H1 (cell line): ENCODE measurements around the gene RASAL2. TPM values are rescaled to one million over a fixed set of nuclear protein-coding genes. Genes with fewer than 3 reads are reported as not detected.

Experiments used
- CTCF ChIA-PET: fragments of 300-600 bp; sonication (Branson Sonifier 250); formaldehyde crosslinking; loops from one replicate; lab custom pipeline; 2021; ENCODE audit not compliant: partially characterized antibody; lab: Charles Lee
- POLR2A ChIA-PET: fragments of 300-600 bp; sonication (Branson Sonifier 250); formaldehyde crosslinking; loops from one replicate; lab custom pipeline; 2021; ENCODE audit warnings: inconsistent platforms; ENCODE audit not compliant: partially characterized antibody; lab: Charles Lee
- DNase-seq, 2 experiments: peaks; one replicate each; pipeline versions ENCODE4 v3.0.0 to v3.0.0-alpha.2; 2010 to 2022; ENCODE audit warnings: low spot score in 2 of 2, low read depth in 1 of 2, mixed read lengths in 1 of 2
- FAIRE-seq: peaks from 2 replicates; lab custom pipeline; 2011; peaks lifted over from hg19 to GRCh38; lab: Jason Lieb, UNC
- H2AFZ ChIP-seq: 2 replicates; pipeline ENCODE4 v1.8.1; 2012; ENCODE audit warnings: low read length, inconsistent platforms
- H2AK5ac ChIP-seq: 2 replicates; pipeline ENCODE4 v1.6.1; 2013; ENCODE audit warnings: low read depth, low read length
- H2BK120ac ChIP-seq: replicated peaks from 2 replicates; pipeline ENCODE3; 2013; ENCODE audit warnings: low read depth, low read length, inconsistent platforms
- H2BK12ac ChIP-seq: 2 replicates; pipeline ENCODE4 v1.6.1; 2013; ENCODE audit warnings: low read depth, low read length
- H2BK15ac ChIP-seq: 2 replicates; pipeline ENCODE4 v1.6.1; 2013; ENCODE audit warnings: low read length
- H2BK20ac ChIP-seq: 2 replicates; pipeline ENCODE4 v1.6.1; 2013; ENCODE audit warnings: low read length
- H2BK5ac ChIP-seq: 2 replicates; pipeline ENCODE4 v1.6.1; 2013; ENCODE audit warnings: low read depth, low read length
- H3K14ac ChIP-seq: 2 replicates; pipeline ENCODE4 v1.6.1; 2013; ENCODE audit warnings: inconsistent platforms; ENCODE audit not compliant: insufficient read length
- H3K18ac ChIP-seq: 2 replicates; pipeline ENCODE4 v1.6.1; 2013; ENCODE audit warnings: low read length; ENCODE audit errors: extremely low read depth
- H3K23ac ChIP-seq: 2 replicates; pipeline ENCODE4 v1.6.1; 2013; ENCODE audit warnings: inconsistent platforms; ENCODE audit not compliant: insufficient read length
- H3K23me2 ChIP-seq: 2 replicates; pipeline ENCODE4 v1.6.1; 2013; ENCODE audit warnings: low read depth, low read length
- H3K27ac ChIP-seq: 2 replicates; pipeline ENCODE4 v1.6.1; 2011; ENCODE audit warnings: low read depth, low read length, inconsistent platforms
- H3K27me3 ChIP-seq, 4 experiments: replicated peaks in 1 of 4; 1 replicate in 1 of 4; 2 replicates in 3 of 4; pipeline versions ENCODE4 v1.6.1 to v1.8.1; 2011 to 2013; ENCODE audit warnings: low read length in 3 of 4, mild to moderate bottlenecking in 3 of 4, inconsistent platforms in 2 of 4, mixed read lengths in 2 of 4, moderate library complexity in 1 of 4; ENCODE audit not compliant: control insufficient read depth in 3 of 4, insufficient read depth in 3 of 4; ENCODE audit errors: extremely low read depth in 1 of 4
- H3K36me3 ChIP-seq, 4 experiments: 2 replicates each; pipeline versions ENCODE4 v1.6.1 to v1.8.1; 2011 to 2013; ENCODE audit warnings: mild to moderate bottlenecking in 4 of 4, low read length in 3 of 4, moderate library complexity in 2 of 4, control low read depth in 1 of 4, inconsistent platforms in 1 of 4; ENCODE audit not compliant: insufficient read depth in 4 of 4, control insufficient read depth in 2 of 4
- H3K4ac ChIP-seq: replicated peaks from 2 replicates; pipeline ENCODE3; 2013; ENCODE audit warnings: low read length, low read depth, mixed read lengths, inconsistent platforms; ENCODE audit not compliant: insufficient read length
- H3K4me1 ChIP-seq, 4 experiments: replicated peaks in 1 of 4; 1 replicate in 1 of 4; 2 replicates in 3 of 4; pipeline versions ENCODE4 v1.6.1 to v1.8.1; 2011 to 2013; ENCODE audit warnings: low read length in 3 of 4, inconsistent platforms in 2 of 4, mixed read lengths in 1 of 4; ENCODE audit not compliant: insufficient read depth in 4 of 4, control insufficient read depth in 3 of 4
- H3K4me2 ChIP-seq, 2 experiments: 2 replicates each; pipeline versions ENCODE4 v1.6.1 to v1.8.1; 2011 to 2013; ENCODE audit warnings: low read depth in 2 of 2, low read length in 2 of 2, control low read depth in 1 of 2, inconsistent platforms in 1 of 2, mild to moderate bottlenecking in 1 of 2; ENCODE audit not compliant: insufficient read depth in 1 of 2
- H3K4me3 ChIP-seq, 4 experiments: fragments of 200-600, 300-600 bp in 1 of 4; sonication (generic), shearing (Covaris generic), sonication (Bioruptor Twin) in 1 of 4; 2 replicates each; pipeline versions ENCODE4 v1.5.1 to v1.8.1; 2011 to 2016; ENCODE audit warnings: low read length in 4 of 4, low read depth in 3 of 4, control low read depth in 2 of 4, inconsistent platforms in 2 of 4, mild to moderate bottlenecking in 2 of 4, mixed read lengths in 1 of 4, moderate library complexity in 1 of 4; ENCODE audit not compliant: insufficient read depth in 2 of 4; ENCODE audit errors: extremely low read depth in 1 of 4
- H3K56ac ChIP-seq: replicated peaks from 2 replicates; pipeline ENCODE3; 2013; ENCODE audit warnings: low read depth, mild to moderate bottlenecking, mixed read lengths, low read length, inconsistent platforms; ENCODE audit not compliant: insufficient read length
- H3K79me1 ChIP-seq: 2 replicates; pipeline ENCODE4 v1.6.1; 2013; ENCODE audit warnings: low read depth, low read length, control low read depth
- H3K79me2 ChIP-seq, 2 experiments: 2 replicates each; pipeline versions ENCODE4 v1.6.1 to v1.8.1; 2012 to 2013; ENCODE audit warnings: low read length in 2 of 2, mild to moderate bottlenecking in 2 of 2, inconsistent platforms in 1 of 2; ENCODE audit not compliant: insufficient read depth in 2 of 2, control insufficient read depth in 1 of 2
- H3K9ac ChIP-seq, 4 experiments: replicated peaks in 1 of 4; 1 replicate in 1 of 4; 2 replicates in 3 of 4; pipeline versions ENCODE4 v1.6.1 to v1.8.1; 2011 to 2013; ENCODE audit warnings: low read depth in 3 of 4, low read length in 3 of 4, control low read depth in 2 of 4, mild to moderate bottlenecking in 2 of 4, moderate library complexity in 2 of 4, inconsistent platforms in 1 of 4; ENCODE audit errors: extremely low read depth in 1 of 4
- H3K9me3 ChIP-seq, 2 experiments: 2 replicates each; pipeline versions ENCODE4 v1.6.1 to v1.8.1; 2012 to 2013; ENCODE audit warnings: mild to moderate bottlenecking in 2 of 2, moderate library complexity in 2 of 2, control low read depth in 1 of 2, inconsistent platforms in 1 of 2, low read depth in 1 of 2, low read length in 1 of 2, mixed read lengths in 1 of 2; ENCODE audit not compliant: insufficient read depth in 2 of 2
- H4K20me1 ChIP-seq, 2 experiments: replicated peaks in 1 of 2; 2 replicates each; pipeline versions ENCODE3 to v1.8.1; 2011 to 2013; ENCODE audit warnings: inconsistent platforms in 2 of 2, low read length in 2 of 2, mild to moderate bottlenecking in 1 of 2; ENCODE audit not compliant: insufficient read depth in 2 of 2, control insufficient read depth in 1 of 2
- H4K5ac ChIP-seq: 2 replicates; pipeline ENCODE4 v1.6.1; 2013; ENCODE audit warnings: low read length, low read depth, mixed read lengths, inconsistent platforms; ENCODE audit not compliant: insufficient read length
- H4K8ac ChIP-seq: 2 replicates; pipeline ENCODE4 v1.8.0; 2013; ENCODE audit warnings: mild to moderate bottlenecking, moderate library complexity, low read length, inconsistent platforms; ENCODE audit not compliant: insufficient read depth; ENCODE audit errors: extremely low read depth
- H4K91ac ChIP-seq: replicated peaks from 2 replicates; pipeline ENCODE3; 2013; ENCODE audit warnings: low read length, mixed read lengths, inconsistent platforms; ENCODE audit not compliant: insufficient read length
- CBX5 ChIP-seq: fragments of 300-800, 300-1000 bp; sonication (generic); IDR thresholded peaks from 2 replicates; pipeline ENCODE4 v1.7.1; 2016; ENCODE audit warnings: antibody characterized with exemption, low read length, low read depth
- EP300 ChIP-seq, 2 experiments: IDR thresholded peaks; 1 replicate in 1 of 2; 2 replicates in 1 of 2; pipeline ENCODE4 v1.6.1; 2011 to 2012; ENCODE audit warnings: low read depth in 2 of 2, low read length in 2 of 2, mild to moderate bottlenecking in 2 of 2, borderline replicate concordance in 1 of 2, inconsistent platforms in 1 of 2, moderate library complexity in 1 of 2
- PHF8 ChIP-seq: fragments of 200-600 bp; sonication (generic); conservative IDR thresholded peaks from 2 replicates; pipeline ENCODE4 v1.7.1; 2012; ENCODE audit warnings: low read depth, mild to moderate bottlenecking, inconsistent platforms, low read length, moderate library complexity
- POLR2AphosphoS5 ChIP-seq: IDR thresholded peaks from 2 replicates; pipeline ENCODE4 v1.6.1; 2011; ENCODE audit warnings: low read depth, low read length
- RBBP5 ChIP-seq: IDR thresholded peaks from 2 replicates; pipeline ENCODE4 v1.7.1; 2012; ENCODE audit warnings: low read depth, mild to moderate bottlenecking, inconsistent platforms, low read length, moderate library complexity, borderline replicate concordance
- RXRA ChIP-seq: IDR thresholded peaks from 2 replicates; pipeline ENCODE4 v1.6.1; 2011; ENCODE audit warnings: low read depth, mild to moderate bottlenecking, low read length, moderate library complexity; ENCODE audit not compliant: insufficient read depth
- SP2 ChIP-seq: IDR thresholded peaks from 2 replicates; pipeline ENCODE4 v1.6.1; 2012; ENCODE audit warnings: mild to moderate bottlenecking, low read length, inconsistent platforms
- whole genome bisulfite sequencing, 2 experiments: shearing (Covaris generic) in 1 of 2; methylation state at CpG; one replicate each; pipeline versions ENCODE4 v1.1.6 to v1.1.7; 2013 to 2015; ENCODE audit warnings: low lambda C conversion rate in 2 of 2, mixed read lengths in 2 of 2, inconsistent platforms in 1 of 2, low coverage in 1 of 2, missing lambda C conversion rate in 1 of 2; ENCODE audit not compliant: insufficient replicate concordance in 2 of 2, insufficient coverage in 1 of 2, insufficient read length in 1 of 2; ENCODE audit errors: extremely low coverage in 1 of 2, missing lambda C conversion rate in 1 of 2; 5-methylcytosine and 5-hydroxymethylcytosine counted together
- polyA plus RNA-seq, 7 experiments: library from polyadenylated mRNA; depleted of rRNA in 3 of 7; stranded (reverse) in 5 of 7; unstranded in 2 of 7; fragments of >200 nt in 5 of 7; fragments of 200-250 nt in 2 of 7; gene quantifications; 1 replicate in 5 of 7; 2 replicates in 1 of 7; 4 replicates in 1 of 7; pipeline versions ENCODE4 v1.2.1 to v1.2.3, GENCODE V29; 2011 to 2013; ENCODE audit warnings: missing spikeins in 2 of 7, mixed read lengths in 2 of 7
- total RNA-seq: library from RNA; stranded (reverse); fragmentation: NEBNext Ultra II Directional; extraction: Animal tissue kit (Norgen Biotek cat#: 25700); gene quantifications from 2 replicates; pipeline ENCODE4 v1.2.1, GENCODE V29; 2021

RASAL2 gene
- total and polyA plus RNA-seq, 2 of the 8 experiments (the other 6 are each of a cell fraction or from before 2014, with no cell fraction given): 15.9 to 32.5 TPM

DNA sequence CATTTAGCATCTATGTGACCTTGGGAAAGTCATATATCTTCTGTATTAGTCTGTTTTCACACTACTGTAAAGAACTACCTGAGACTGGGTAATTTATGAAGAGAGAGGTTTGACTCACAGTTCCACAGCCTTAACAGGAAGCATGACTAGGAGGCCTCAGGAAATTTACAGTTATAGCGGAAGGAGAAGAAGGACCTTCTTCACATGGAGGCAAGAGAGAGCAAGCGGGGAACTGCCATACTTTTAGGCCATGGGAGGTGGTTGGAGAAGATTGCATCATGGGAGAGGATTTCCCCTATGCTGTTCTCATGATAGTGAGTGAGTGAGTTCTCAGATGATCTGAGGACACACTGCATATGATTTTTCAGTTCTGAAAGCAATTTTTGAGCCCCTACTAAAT lies 315.0 kb downstream of the RASAL2 start:
- Histone ChIP-seq H2BK12ac (no peak overlapping the region), H3K27ac (no peak overlapping the region), H3K23ac (no peak overlapping the region), H3K56ac (no peak overlapping the region), H3K18ac (no peak overlapping the region), H3K14ac (no peak overlapping the region), H4K5ac (no peak overlapping the region), H3K79me2 (0 out of 4 replicates have a peak, but pooled peaks cover 0 to 2% of the 10 kb centered on the region in 2 experiments), H2BK5ac (no peak overlapping the region), H2BK120ac (no peak overlapping the region), H3K27me3 (no peaks in the 10 kb centered on the region), H3K4me2 (no peak overlapping the region), H3K4me3 (no peak overlapping the region), H3K9me3 (no peaks in the 10 kb centered on the region), H4K91ac (no peak overlapping the region), H2BK15ac (no peak overlapping the region), H3K9ac (no peak overlapping the region), H3K36me3 (no peaks in the 10 kb centered on the region), H3K4me1 (peaks cover 0 to 3% (median 0%) of the 10 kb centered on the region in 4 experiments; a peak in 2 of 7 replicates), H4K8ac (no peak overlapping the region), H3K4ac (no peak overlapping the region), H2BK20ac (no peak overlapping the region), H2AFZ (no peak overlapping the region), H4K20me1 (peaks cover 0 to 2% of the 10 kb centered on the region in 2 experiments), H2AK5ac (no peak overlapping the region)
- WGBS, 2 experiments: 86% methylated on average over 2 of the region's 2 CpGs; no CpG with 5 or more reads in 1 of the 2 experiments
- DNase-seq (no peak), FAIRE-seq (no peak)
- CTCF ChIA-PET: interaction anchor here (1.2 to 1.6 kb wide), 4 partner anchors 20 to 109 kb away, joined by 3 to 5 read pairs (median 4); no protein-coding TSS in a partner anchor
- POLR2A ChIA-PET: no interaction called here
- TF ChIP-seq EP300 (IDR thresholded peaks at IDR 0.05; ENCODE audit: borderline replicate concordance in 1 of 2, low read depth in 2 of 2, low read length in 2 of 2): no peak
- no peak for TF ChIP-seq PHF8
- TF ChIP-seq RBBP5: no peak
- TF ChIP-seq RXRA: no peak
- TF ChIP-seq CBX5: no peak
- TF ChIP-seq SP2: no peak
- TF ChIP-seq POLR2AphosphoS5: no peak
- TF ChIP-seq, all 59 proteins: peak for 0
- Histone ChIP-seq H3K23me2 (no peaks in the 10 kb centered on the region), H3K79me1 (no peaks in the 10 kb centered on the region; the same call in 1 of the 2 replicates)
